Limb (tissue), 2 donors: ENCODE measurements around the gene ANKS1A.
A peak's percentile ranks its signal among the peaks of the same experiment; 100 is the strongest.
"Not testable (repeated sequence)": the region's sequence is repeated elsewhere in the genome, so short reads cannot be mapped to it uniquely, and the experiment has no call there.

ENCODE experiments used
- DNase-seq, 2 donors: peaks; one replicate each; pipeline ENCODE4 v3.0.0-alpha.2; 2016; ENCODE audit errors: extremely low spot score in 2 of 2

Gene ANKS1A

DNA sequence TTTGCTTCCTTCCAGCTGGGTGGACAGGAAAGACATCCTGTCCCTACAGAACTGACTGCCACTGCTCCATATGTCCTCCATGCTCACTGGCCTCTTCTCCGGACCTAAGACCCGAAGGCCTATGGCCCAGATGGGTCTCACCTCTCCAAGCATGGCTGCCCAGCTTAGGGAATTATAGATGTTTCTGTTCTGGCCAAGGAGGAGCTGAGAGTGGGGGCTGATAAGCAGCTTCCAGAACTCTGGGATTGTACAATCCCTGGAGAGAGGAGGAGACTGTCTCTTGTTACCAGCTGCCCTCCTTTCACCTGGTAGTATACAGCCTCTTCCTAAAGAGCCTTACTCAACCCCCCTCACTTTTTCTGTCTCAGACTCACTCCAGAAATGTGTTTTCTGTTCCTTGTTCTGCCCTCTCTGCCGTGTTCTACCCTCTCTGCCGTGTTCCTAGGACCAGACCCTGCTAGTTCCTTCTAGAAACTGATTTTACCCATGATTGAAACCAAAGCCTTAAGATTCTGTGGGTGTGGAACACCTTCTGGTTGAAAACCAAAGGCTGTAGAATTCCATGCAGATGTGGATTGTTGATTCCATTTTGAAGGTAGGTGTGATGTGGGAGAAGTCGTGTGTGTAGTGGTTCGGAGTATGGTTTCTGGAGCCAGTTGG lies 28.7 kb downstream of the ANKS1A start:
- DNase-seq = no peak

DNA sequence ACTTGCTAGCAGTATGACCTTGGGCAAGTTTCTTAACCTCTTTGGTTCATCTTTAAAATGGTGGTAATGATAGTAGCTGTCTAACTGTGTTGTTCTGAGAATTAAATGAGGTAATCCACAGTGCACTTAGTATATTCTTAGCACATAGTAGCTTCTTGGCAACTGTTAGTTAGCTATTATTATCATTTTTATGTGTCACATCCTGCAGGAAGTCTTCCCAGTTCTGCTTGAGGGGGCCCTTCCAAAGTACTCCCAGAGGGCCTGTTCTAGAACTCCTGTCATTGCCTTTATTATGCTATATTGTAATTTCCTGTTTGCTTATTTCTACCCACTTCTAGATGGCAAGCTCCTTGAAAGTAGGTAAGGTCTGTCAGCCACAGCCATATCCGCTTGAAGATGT lies 30.6 kb downstream of the ANKS1A start:
- no peak for DNase-seq

DNA sequence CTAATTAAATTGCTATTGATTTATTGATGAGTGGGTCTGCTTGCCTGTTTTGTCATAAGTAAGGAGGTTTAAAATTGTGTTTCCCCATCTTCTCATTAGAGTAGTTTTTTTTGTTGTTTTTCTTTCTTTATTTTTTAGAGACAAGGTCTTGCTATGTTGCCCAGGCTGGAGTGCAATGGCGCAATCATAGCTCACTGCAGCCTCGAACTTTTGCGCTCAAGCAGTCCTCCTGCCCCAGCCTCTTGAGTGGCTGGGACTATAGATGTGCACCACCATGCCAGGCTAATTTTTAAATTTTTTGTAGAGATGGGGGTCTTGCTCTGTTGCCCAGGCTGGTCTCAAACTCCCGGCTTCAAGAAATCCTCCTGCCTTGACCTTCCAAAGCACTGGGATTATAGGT lies 31.0 kb downstream of the ANKS1A start:
- DNase-seq = no peak

GRCh38 chr6:34922177-34922663 lies 33.2 kb downstream of the ANKS1A start:
- no peak for DNase-seq

DNA sequence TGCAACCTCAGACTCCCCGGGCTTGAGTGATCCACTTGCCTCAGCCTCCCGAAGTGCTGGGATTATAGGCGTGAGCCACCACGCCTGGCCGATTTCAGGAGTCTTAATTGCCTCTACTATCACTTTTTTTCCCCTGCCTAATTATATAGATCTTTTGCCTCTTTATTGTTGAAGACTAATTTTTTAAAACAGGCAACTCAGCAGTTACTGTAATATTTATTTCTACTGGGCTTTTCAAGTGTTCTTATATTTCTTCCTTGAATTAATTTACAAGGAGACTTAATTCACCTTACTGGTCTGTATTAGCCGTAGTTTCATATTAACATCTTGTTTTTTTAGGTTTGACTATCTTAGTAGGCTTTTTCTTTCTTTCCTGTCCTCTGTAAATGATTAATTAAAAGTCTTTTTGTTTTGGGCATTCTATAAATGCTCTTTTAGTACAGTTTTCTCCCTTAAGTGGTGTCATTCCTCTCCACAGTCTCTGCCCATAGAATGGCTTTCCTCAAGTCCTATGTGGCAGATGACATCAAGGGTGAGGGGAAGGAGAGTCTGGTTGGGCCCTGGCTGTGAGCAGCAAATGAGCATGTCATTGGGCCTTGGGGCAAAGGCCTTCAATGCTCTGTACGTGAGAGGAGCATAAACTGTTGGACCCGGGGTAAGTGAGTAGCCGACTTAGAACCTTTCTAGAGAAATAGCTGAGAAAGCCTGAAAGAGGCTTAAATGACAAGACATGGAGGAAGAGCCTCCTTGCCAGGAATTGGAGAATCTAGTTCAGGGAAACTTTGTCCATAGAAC lies 36.0 kb downstream of the ANKS1A start:
- DNase-seq = no peak

GRCh38 chr6:34926655-34927054 lies 37.6 kb downstream of the ANKS1A start:
- no peak for DNase-seq

DNA sequence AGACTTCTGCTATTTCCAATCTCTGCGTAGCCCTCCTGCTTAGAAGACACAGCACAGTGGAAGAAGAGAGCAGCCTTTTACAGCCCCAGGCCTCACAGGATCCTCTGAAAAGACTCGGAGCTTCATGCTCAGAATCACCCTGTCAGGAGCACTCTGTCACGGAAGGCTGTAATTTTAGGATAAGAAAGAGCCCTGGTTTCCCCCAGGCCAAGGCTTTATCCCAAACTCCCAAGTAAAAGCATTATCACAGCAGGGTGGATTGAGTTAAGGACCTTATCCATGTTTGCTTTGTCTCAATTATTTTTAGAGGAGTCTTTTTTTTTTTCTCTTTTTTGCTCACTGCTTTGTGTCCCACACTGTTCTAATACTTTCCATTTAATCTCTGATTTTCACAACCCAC lies 39.2 kb downstream of the ANKS1A start:
- no peak for DNase-seq

- DNase-seq = no peak
Observed at GRCh38 chr6:34928695-34929094, 39.6 kb downstream of the ANKS1A start.

- DNase-seq = no peak
Observed at GRCh38 chr6:34929241-34929978, 40.4 kb downstream of the ANKS1A start.

DNA sequence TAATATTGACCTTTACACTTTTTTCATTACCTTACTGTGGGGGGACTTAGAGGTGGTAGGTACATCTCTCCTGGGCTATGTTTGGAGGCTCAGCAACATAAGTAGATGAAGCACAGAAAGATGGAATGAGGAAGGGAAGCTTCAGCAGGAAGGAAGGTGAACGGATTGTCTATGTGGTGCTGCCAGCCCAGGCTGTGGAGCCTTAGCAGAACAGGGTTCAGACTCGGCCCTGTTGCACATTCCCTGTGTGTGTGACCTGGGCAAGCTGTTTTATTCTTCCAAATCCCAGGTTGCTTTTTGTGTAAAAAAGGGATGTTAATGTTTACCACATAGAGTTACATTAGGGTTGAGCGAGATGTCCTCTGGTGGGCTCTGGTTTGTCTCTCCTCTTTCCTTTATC lies 41.2 kb downstream of the ANKS1A start:
- no peak for DNase-seq

DNA sequence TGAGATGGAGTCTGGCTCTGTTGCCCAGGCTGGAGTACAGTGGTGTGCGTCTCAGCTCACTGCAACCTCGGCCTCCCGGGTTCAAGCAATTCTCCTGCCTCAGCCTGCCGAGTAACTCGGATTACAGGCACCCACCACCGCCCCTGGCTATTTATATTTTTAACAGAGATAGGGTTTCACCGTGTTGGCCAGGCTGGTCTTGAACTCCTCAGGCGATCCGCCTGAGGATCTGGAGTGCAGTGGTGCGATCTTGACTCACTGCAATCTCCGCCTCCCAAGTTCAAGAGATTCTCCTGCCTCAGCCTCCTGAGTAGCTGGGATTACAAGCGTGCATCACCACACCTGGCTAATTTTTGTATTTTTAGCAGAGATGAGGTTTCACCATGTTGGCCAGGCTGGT lies 43.1 kb downstream of the ANKS1A start:
- not testable (repeated sequence) for DNase-seq

- DNase-seq = peak; percentile 65 to 87
Observed at GRCh38 chr6:34934516-34934915, 45.5 kb downstream of the ANKS1A start.

GRCh38 chr6:34938268-34938667 lies 49.2 kb downstream of the ANKS1A start:
- no peak for DNase-seq

DNA sequence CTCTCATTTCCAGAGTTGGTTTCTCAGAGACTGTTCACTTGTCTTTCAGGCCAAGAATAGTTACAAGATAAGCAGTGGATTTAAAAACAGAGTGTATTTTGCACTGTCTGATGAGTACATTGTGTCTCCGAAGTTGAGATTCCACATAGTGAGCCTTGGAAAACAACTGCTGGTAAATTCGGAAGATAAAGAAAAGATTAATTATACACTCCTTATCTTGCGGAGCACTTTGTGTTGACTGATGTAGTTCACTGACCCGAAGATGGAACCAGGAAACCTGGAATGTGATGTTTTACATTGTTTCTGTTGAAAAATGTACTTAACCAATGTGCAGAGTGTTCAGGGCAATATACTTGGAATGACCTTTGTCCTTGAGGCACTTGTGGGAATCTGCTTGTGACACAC lies 51.0 kb downstream of the ANKS1A start:
- no peak for DNase-seq

DNA sequence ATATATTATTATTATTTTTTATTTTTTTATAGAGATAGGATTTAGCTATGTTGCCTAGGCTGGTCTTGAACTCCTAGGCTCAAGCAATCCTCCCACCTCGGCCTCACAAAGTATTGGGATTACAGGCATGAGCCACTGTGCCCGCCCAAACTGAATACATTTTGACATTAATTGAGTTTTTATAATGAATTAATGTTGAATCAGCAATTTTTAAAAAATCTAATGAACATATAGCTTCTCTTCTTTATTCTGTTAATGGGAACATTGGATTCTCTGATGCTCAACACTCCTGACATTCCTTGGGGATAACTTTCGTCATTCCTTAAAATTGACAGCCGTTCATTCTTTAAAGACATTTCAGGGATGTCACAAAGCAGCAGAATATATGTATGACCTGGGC lies 52.4 kb downstream of the ANKS1A start:
- DNase-seq = no peak

DNA sequence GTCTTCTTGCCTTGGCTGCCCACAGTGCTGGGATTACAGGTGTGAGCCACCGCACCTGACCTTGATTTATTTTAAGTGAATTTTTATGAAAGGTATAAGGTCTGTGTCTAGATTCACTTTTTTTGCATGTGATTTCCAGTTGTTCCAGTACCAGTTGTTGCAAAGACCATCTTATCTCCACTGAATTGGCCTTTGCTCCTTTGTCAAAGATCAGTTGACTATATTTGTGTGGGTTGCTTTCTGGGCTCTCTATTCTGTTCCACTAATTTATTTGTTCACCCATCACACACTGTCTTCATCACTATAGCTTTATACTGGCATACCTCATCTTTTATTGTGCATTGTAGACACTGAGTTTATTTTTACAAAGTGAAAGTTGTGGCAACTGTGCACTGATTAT lies 56.3 kb downstream of the ANKS1A start:
- no peak for DNase-seq

- DNase-seq = no peak
Observed at GRCh38 chr6:34947561-34947960, 58.5 kb downstream of the ANKS1A start.

- no peak for DNase-seq
Observed at GRCh38 chr6:34949636-34950035, 60.6 kb downstream of the ANKS1A start.

GRCh38 chr6:34950849-34951248 lies 61.8 kb downstream of the ANKS1A start:
- DNase-seq = no peak

- no peak for DNase-seq
Observed at GRCh38 chr6:34951731-34952130, 62.7 kb downstream of the ANKS1A start.

GRCh38 chr6:34953061-34954025 lies 64.3 kb downstream of the ANKS1A start:
- DNase-seq = no peak
